ENCODE measurements around the gene EVX2. TPM values are rescaled to one million over a fixed set of nuclear protein-coding genes. Genes with fewer than 3 reads are reported as not detected.

The EVX2 gene
- total RNA-seq, 6 donors from 2014 or later, result not detected

DNA sequence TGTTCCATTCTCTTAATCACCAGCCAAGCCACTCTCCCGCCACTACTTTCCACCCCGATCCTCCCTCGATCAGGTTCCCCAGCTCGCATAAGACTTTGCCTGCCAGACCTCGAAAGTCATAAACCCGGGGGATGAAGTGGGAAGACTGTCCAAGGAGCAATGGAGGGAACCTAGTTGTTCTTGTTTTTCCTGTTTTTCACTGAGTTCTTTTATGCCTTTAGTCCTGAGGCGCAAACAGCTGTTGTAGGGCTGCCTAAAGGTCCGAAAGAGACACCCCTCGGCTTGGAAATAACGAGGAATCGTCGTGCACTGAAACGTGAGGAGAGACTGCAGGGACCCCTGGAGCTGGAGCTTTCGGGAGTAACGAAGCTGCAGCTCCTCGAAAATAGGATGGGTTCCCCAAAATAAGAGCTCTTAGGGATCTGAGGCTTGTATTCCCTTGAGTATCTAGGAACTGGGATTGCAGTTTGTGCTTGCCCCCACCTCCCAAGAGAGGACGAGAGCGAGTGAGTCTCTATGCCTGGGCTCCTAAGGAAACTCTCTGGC, 14.1 kb upstream of the EVX2 start:
- Histone ChIP-seq H3K36me3 (no peaks in the 10 kb centered on the region), H3K27ac (no peak overlapping the region), H3K27me3 (peaks cover 0 to 96% (median 59%) of the 10 kb centered on the region in 4 donors), H3K4me3 (peak overlapping the region in 3 of 4 donors; percentile 31 to 52 (median 41)), H3K4me1 (peaks cover 24 to 42% (median 27%) of the 10 kb centered on the region in 4 donors), H3K9me3 (no peaks in the 10 kb centered on the region)
- ATAC-seq (ENCODE audit: low FRiP score in 2 of 2) (no peak), DNase-seq (no peak)
- TF ChIP-seq POLR2A (IDR thresholded peaks at IDR 0.05) (no peak), POLR2AphosphoS5 (IDR thresholded peaks at IDR 0.05) (no peak), EP300 (IDR thresholded peaks at IDR 0.05) (no peak)
- TF ChIP-seq, protein P1, sequence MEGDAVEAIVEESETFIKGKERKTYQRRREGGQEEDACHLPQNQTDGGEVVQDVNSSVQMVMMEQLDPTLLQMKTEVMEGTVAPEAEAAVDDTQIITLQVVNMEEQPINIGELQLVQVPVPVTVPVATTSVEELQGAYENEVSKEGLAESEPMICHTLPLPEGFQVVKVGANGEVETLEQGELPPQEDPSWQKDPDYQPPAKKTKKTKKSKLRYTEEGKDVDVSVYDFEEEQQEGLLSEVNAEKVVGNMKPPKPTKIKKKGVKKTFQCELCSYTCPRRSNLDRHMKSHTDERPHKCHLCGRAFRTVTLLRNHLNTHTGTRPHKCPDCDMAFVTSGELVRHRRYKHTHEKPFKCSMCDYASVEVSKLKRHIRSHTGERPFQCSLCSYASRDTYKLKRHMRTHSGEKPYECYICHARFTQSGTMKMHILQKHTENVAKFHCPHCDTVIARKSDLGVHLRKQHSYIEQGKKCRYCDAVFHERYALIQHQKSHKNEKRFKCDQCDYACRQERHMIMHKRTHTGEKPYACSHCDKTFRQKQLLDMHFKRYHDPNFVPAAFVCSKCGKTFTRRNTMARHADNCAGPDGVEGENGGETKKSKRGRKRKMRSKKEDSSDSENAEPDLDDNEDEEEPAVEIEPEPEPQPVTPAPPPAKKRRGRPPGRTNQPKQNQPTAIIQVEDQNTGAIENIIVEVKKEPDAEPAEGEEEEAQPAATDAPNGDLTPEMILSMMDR (IDR thresholded peaks at IDR 0.05), result no peak
- 4% methylated on average over 16 to 18 of the region's 18 CpGs for WGBS, 2 donors

DNA sequence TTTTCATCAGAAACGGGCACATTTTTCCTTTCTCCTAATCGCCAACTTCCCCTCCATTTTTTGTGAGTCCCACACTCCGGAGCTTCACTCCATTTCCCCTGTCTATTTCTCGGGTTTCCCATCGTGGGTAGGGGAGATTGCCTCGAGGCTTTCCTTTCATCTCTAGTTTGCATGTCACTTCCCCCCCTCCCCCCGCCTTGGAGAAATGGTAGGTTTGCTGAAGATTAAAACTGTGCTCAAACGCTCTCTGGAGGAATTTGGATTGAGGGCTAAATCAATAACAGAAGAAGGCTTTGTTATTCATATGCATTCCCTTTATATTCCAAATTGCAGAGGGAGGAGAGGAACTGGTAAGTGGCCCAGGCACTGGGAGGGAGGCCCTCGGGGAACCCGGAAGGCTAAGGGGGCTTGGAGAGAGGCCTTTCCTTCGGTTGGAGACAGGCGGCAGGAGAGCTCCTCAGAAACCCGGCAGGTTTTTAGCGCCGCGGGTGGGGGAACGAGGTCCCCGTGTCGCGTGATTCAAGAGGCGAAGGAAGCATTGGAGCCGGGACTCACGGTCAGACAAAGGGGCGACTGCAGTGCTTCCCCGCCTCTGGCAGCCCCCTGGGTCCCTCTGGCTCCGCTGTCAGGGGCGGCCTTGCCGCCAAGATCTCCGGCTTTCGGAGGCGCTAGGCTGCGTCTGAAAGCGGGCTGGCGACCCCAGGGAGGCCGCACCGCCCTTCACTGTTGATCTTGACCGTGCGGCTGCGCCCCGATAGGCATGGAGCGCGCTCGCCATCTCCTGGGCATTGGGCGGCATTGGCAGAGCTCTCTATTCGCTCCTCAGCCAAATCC, 13.4 kb upstream of the EVX2 start:
- Histone ChIP-seq H3K36me3 (no peaks in the 10 kb centered on the region), H3K4me1 (peaks cover 27 to 49% (median 33%) of the 10 kb centered on the region in 4 donors), H3K27ac (no peak overlapping the region), H3K9me3 (no peaks in the 10 kb centered on the region), H3K4me3 (peak overlapping the region; percentile 30 to 52 (median 36)), H3K27me3 (peaks cover 0 to 96% (median 62%) of the 10 kb centered on the region in 4 donors)
- ATAC-seq (ENCODE audit: low FRiP score in 2 of 2) (peak; percentile 74 to 86), DNase-seq (peak; percentile 66 to 90)
- 1 to 2% methylated on average over 20 to 42 of the region's 45 CpGs for WGBS, 2 donors
- TF ChIP-seq POLR2A (IDR thresholded peaks at IDR 0.05) (no peak), POLR2AphosphoS5 (IDR thresholded peaks at IDR 0.05) (no peak), EP300 (IDR thresholded peaks at IDR 0.05) (no peak)
- TF ChIP-seq, protein P1 (IDR thresholded peaks at IDR 0.05), result peak; percentile 67 to 90 (median 78)

DNA sequence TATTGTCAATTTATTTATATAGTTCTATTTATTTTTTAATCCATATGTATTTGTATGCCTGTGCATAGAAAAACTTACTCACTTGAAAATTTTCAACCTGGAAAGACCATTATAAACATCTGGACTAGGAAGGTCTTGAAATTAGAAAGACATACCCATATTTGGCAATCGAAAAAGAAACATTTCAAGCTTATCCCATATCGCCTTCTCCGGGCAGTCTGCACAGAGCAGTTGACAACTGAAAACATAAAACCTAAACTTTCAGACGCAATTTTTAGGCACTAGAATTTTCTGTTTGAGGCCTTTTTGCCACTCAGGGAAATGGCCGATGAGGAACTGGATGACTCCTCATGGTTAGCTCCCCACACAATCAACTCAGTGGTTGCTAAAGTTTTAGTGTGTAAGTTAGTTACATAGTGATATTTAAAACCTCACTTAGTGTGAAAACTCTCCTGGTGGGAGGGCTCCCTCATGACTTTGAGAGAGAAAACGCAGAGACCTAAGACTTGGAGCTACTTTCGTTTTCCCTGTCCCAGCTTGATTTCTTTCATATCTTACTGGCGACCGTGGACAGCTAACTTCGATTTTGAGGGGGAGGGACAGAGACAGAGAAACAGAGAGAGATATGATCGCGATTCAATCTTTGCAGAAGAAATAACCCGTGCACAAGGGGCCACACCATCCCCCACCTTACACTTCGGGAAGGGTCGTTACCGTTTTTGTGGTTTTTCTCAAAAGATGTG, 12.7 kb upstream of the EVX2 start:
- Histone ChIP-seq H3K27ac (no peak overlapping the region), H3K4me1 (peaks cover 30 to 54% (median 33%) of the 10 kb centered on the region in 4 donors), H3K4me3 (peak overlapping the region in 3 of 4 donors; percentile 31 to 52 (median 41)), H3K27me3 (peaks cover 0 to 99% (median 62%) of the 10 kb centered on the region in 4 donors), H3K36me3 (no peaks in the 10 kb centered on the region), H3K9me3 (no peaks in the 10 kb centered on the region)
- TF ChIP-seq, protein P1 (IDR thresholded peaks at IDR 0.05), result no peak
- TF ChIP-seq POLR2A (IDR thresholded peaks at IDR 0.05), result no peak
- TF ChIP-seq EP300 (IDR thresholded peaks at IDR 0.05), result no peak
- no peak for TF ChIP-seq POLR2AphosphoS5 (IDR thresholded peaks at IDR 0.05)
- no peak for DNase-seq
- WGBS, 2 donors, result 11 to 12% methylated on average over 16 of the region's 16 CpGs
- no peak for ATAC-seq (ENCODE audit: low FRiP score in 2 of 2)

DNA sequence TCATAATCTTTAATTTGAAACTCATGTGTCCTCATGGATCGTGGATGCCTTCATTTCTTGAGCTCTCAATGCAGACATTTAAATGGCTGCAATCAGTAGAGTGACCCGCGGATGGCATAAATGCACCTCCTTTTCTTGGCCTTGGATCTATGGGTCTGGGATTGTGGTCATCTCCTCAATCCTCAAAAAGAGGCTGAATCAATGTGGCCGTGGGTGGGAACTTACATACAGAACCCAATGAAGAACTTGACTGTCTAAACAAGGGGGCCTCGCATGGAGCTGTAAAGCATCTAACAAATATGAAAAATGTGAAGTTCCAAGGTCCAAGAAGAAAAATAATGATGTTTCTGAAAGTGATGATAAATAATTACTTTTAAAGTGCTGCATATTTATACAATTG, 11.7 kb upstream of the EVX2 start:
- H3K9me3 ChIP-seq, result no peaks in the 10 kb centered on the region
- H3K4me1 ChIP-seq, result peaks cover 30 to 51% (median 33%) of the 10 kb centered on the region in 4 donors
- H3K4me3 ChIP-seq, result no peak overlapping the region
- ATAC-seq (ENCODE audit: low FRiP score in 2 of 2) (no peak), DNase-seq (no peak)
- 17 to 18% methylated on average over 5 of the region's 5 CpGs for WGBS, 2 donors
- H3K27me3 ChIP-seq, result peaks cover 0 to 98% (median 57%) of the 10 kb centered on the region in 4 donors
- no peaks in the 10 kb centered on the region for H3K36me3 ChIP-seq
- no peak overlapping the region for H3K27ac ChIP-seq
- TF ChIP-seq POLR2AphosphoS5 (IDR thresholded peaks at IDR 0.05) (no peak), EP300 (IDR thresholded peaks at IDR 0.05) (no peak)
- TF ChIP-seq, protein P1 (IDR thresholded peaks at IDR 0.05), result no peak

All from upper lobe of left lung (tissue), 6 donors.